ENCODE data around the gene SCN5A.

SCN5A gene

GRCh38 chr3:38658841-38659240 lies 9.4 kb upstream of the SCN5A start:
- Histone ChIP-seq H2AFZ (ENCODE audit: low read length, unreplicated experiment) (no peak overlapping the region), H3K79me2 (ENCODE audit: control insufficient read depth, insufficient read depth, low read length, unreplicated experiment) (no peaks in the 10 kb centered on the region), H3K27me3 (ENCODE audit: insufficient read depth, low read length) (peaks cover 65% of the 10 kb centered on the region), H3K36me3 (ENCODE audit: insufficient read depth, low read length) (no peaks in the 10 kb centered on the region), H3K4me1 (ENCODE audit: control insufficient read depth, insufficient read depth, low read length, unreplicated experiment) (no peaks in the 10 kb centered on the region), H3K27ac (ENCODE audit: low read depth, low read length) (no peak overlapping the region), H3K4me3 (ENCODE audit: low read depth, low read length) (no peak overlapping the region)

- Histone ChIP-seq H3K4me1 (ENCODE audit: control insufficient read depth, insufficient read depth, low read length, unreplicated experiment) (no peaks in the 10 kb centered on the region), H3K27ac (ENCODE audit: low read depth, low read length) (no peak overlapping the region), H3K27me3 (ENCODE audit: insufficient read depth, low read length) (peaks cover 74% of the 10 kb centered on the region), H3K4me3 (ENCODE audit: low read depth, low read length) (no peak overlapping the region), H3K79me2 (ENCODE audit: control insufficient read depth, insufficient read depth, low read length, unreplicated experiment) (no peaks in the 10 kb centered on the region), H3K36me3 (ENCODE audit: insufficient read depth, low read length) (no peaks in the 10 kb centered on the region), H2AFZ (ENCODE audit: low read length, unreplicated experiment) (no peak overlapping the region)
These were observed 7.9 kb upstream of the SCN5A start for GRCh38 chr3:38657369-38657768.

GRCh38 chr3:38655708-38656300 lies 6.3 kb upstream of the SCN5A start:
- H3K27ac ChIP-seq (ENCODE audit: low read depth, low read length): no peak overlapping the region
- no peaks in the 10 kb centered on the region for H3K4me1 ChIP-seq (ENCODE audit: control insufficient read depth, insufficient read depth, low read length, unreplicated experiment)
- peaks cover 69% of the 10 kb centered on the region for H3K27me3 ChIP-seq (ENCODE audit: insufficient read depth, low read length)
- no peaks in the 10 kb centered on the region for H3K36me3 ChIP-seq (ENCODE audit: insufficient read depth, low read length)
- H2AFZ ChIP-seq (ENCODE audit: low read length, unreplicated experiment): no peak overlapping the region
- H3K79me2 ChIP-seq (ENCODE audit: control insufficient read depth, insufficient read depth, low read length, unreplicated experiment): no peaks in the 10 kb centered on the region
- no peak overlapping the region for H3K4me3 ChIP-seq (ENCODE audit: low read depth, low read length)

- peaks cover 67% of the 10 kb centered on the region for H3K27me3 ChIP-seq (ENCODE audit: insufficient read depth, low read length)
- H2AFZ ChIP-seq (ENCODE audit: low read length, unreplicated experiment): no peak overlapping the region
- H3K4me1 ChIP-seq (ENCODE audit: control insufficient read depth, insufficient read depth, low read length, unreplicated experiment): no peaks in the 10 kb centered on the region
- no peaks in the 10 kb centered on the region for H3K79me2 ChIP-seq (ENCODE audit: control insufficient read depth, insufficient read depth, low read length, unreplicated experiment)
- no peaks in the 10 kb centered on the region for H3K36me3 ChIP-seq (ENCODE audit: insufficient read depth, low read length)
- H3K27ac ChIP-seq (ENCODE audit: low read depth, low read length): no peak overlapping the region
- no peak overlapping the region for H3K4me3 ChIP-seq (ENCODE audit: low read depth, low read length)
These were observed 4.4 kb upstream of the SCN5A start for GRCh38 chr3:38653685-38654537.

- no peak overlapping the region for H3K4me3 ChIP-seq (ENCODE audit: low read depth, low read length)
- no peak overlapping the region for H2AFZ ChIP-seq (ENCODE audit: low read length, unreplicated experiment)
- H3K27ac ChIP-seq (ENCODE audit: low read depth, low read length): no peak overlapping the region
- peaks cover 67% of the 10 kb centered on the region for H3K27me3 ChIP-seq (ENCODE audit: insufficient read depth, low read length)
- H3K79me2 ChIP-seq (ENCODE audit: control insufficient read depth, insufficient read depth, low read length, unreplicated experiment): no peaks in the 10 kb centered on the region
- no peaks in the 10 kb centered on the region for H3K4me1 ChIP-seq (ENCODE audit: control insufficient read depth, insufficient read depth, low read length, unreplicated experiment)
- H3K36me3 ChIP-seq (ENCODE audit: insufficient read depth, low read length): no peaks in the 10 kb centered on the region
These were observed 3.4 kb upstream of the SCN5A start for GRCh38 chr3:38652934-38653333.

- H3K79me2 ChIP-seq (ENCODE audit: control insufficient read depth, insufficient read depth, low read length, unreplicated experiment): no peaks in the 10 kb centered on the region
- peaks cover 68% of the 10 kb centered on the region for H3K27me3 ChIP-seq (ENCODE audit: insufficient read depth, low read length)
- no peak overlapping the region for H3K27ac ChIP-seq (ENCODE audit: low read depth, low read length)
- no peak overlapping the region for H3K4me3 ChIP-seq (ENCODE audit: low read depth, low read length)
- no peak overlapping the region for H2AFZ ChIP-seq (ENCODE audit: low read length, unreplicated experiment)
- no peaks in the 10 kb centered on the region for H3K4me1 ChIP-seq (ENCODE audit: control insufficient read depth, insufficient read depth, low read length, unreplicated experiment)
- H3K36me3 ChIP-seq (ENCODE audit: insufficient read depth, low read length): no peaks in the 10 kb centered on the region
These were observed 1.8 kb upstream of the SCN5A start for GRCh38 chr3:38651153-38651789.

DNA sequence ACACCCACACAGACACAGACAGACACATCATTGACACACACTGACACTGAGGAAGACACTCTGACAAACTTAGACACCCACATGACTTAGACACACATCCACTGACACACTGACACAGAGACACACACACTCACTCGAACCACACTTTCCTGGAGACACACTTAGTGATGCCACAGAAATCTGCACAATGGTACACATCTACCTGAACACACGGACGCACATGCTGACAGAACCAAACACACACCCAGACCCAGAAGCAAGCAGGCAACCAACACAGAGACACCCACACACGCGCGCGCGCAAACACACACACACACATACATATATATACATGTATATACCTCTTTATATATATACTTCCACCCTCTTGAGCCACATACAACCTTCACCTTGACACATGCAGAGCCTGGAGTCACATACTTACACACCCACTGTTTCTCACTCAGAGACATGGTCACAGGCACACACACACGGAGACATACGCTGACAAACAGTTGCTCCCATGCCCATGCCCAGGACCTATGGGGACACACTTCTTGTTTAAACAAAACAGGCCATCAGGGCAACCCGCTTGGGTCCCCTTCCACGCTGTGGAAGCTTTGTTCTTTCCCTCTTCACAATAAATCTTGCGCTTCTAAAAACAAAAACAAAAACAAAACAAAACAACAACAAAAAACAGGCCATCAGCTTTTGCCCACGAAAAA lies 913 bp upstream of the SCN5A start:
- Histone ChIP-seq H3K36me3 (ENCODE audit: insufficient read depth, low read length) (no peaks in the 10 kb centered on the region), H3K4me1 (ENCODE audit: control insufficient read depth, insufficient read depth, low read length, unreplicated experiment) (no peaks in the 10 kb centered on the region), H3K4me3 (ENCODE audit: low read depth, low read length) (peak overlapping the region; percentile 76), H3K79me2 (ENCODE audit: control insufficient read depth, insufficient read depth, low read length, unreplicated experiment) (no peaks in the 10 kb centered on the region), H2AFZ (ENCODE audit: low read length, unreplicated experiment) (no peak overlapping the region), H3K27me3 (ENCODE audit: insufficient read depth, low read length) (peaks cover 76% of the 10 kb centered on the region), H3K27ac (ENCODE audit: low read depth, low read length) (no peak overlapping the region)

GRCh38 chr3:38648659-38649499 lies 608 bp downstream of the SCN5A start:
- H2AFZ ChIP-seq (ENCODE audit: low read length, unreplicated experiment): peak overlapping the region; percentile 79
- H3K27me3 ChIP-seq (ENCODE audit: insufficient read depth, low read length): peaks cover 86% of the 10 kb centered on the region
- no peaks in the 10 kb centered on the region for H3K36me3 ChIP-seq (ENCODE audit: insufficient read depth, low read length)
- no peak overlapping the region for H3K27ac ChIP-seq (ENCODE audit: low read depth, low read length)
- peak overlapping the region; percentile 68 for H3K4me3 ChIP-seq (ENCODE audit: low read depth, low read length)
- no peaks in the 10 kb centered on the region for H3K4me1 ChIP-seq (ENCODE audit: control insufficient read depth, insufficient read depth, low read length, unreplicated experiment)
- H3K79me2 ChIP-seq (ENCODE audit: control insufficient read depth, insufficient read depth, low read length, unreplicated experiment): no peaks in the 10 kb centered on the region

DNA sequence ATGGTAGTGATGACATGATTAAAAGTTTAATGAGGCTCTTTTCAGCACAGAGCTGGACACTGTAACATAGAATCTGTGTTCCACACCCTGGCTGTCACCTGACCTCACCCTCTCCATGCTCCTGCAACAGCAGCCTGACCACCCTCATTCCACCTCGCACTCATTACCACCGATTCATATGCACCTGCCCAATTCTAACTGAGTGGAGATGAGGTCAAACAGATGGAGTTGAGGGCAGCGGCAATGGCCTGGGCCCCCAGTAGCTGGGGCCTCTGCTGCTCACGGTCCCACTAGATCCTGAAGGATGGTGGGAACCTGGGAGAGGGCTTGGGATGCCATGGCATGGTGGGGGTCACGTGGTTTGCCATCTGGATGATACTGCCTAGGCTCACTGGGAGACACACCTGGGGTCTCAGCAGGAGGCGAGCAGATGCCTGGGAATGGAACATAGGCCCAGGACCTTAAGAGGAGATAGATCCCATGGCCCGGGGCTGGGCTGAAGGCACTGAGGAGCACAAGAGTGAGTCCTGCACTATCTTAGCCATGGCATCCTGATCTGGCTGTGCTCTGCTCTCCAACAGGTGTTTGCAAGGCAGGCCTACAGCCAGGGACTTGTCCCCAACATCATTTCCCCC lies 1.3 kb downstream of the SCN5A start:
- no peak overlapping the region for H3K27ac ChIP-seq (ENCODE audit: low read depth, low read length)
- no peaks in the 10 kb centered on the region for H3K4me1 ChIP-seq (ENCODE audit: control insufficient read depth, insufficient read depth, low read length, unreplicated experiment)
- no peaks in the 10 kb centered on the region for H3K36me3 ChIP-seq (ENCODE audit: insufficient read depth, low read length)
- H3K79me2 ChIP-seq (ENCODE audit: control insufficient read depth, insufficient read depth, low read length, unreplicated experiment): no peaks in the 10 kb centered on the region
- no peak overlapping the region for H2AFZ ChIP-seq (ENCODE audit: low read length, unreplicated experiment)
- no peak overlapping the region for H3K4me3 ChIP-seq (ENCODE audit: low read depth, low read length)
- peaks cover 86% of the 10 kb centered on the region for H3K27me3 ChIP-seq (ENCODE audit: insufficient read depth, low read length)
